HG03558 (cell line): Measurements from ENCODE around the gene BMP10.

ENCODE experiments used
- ATAC-seq: cut with Tn5 transposase; IDR thresholded peaks from one replicate; pipeline ENCODE4 v1.9.1; 2021; ENCODE audit warnings: moderate number of reproducible peaks; ENCODE audit not compliant: unreplicated experiment; ENCODE audit errors: extremely low read depth

BMP10 gene

DNA sequence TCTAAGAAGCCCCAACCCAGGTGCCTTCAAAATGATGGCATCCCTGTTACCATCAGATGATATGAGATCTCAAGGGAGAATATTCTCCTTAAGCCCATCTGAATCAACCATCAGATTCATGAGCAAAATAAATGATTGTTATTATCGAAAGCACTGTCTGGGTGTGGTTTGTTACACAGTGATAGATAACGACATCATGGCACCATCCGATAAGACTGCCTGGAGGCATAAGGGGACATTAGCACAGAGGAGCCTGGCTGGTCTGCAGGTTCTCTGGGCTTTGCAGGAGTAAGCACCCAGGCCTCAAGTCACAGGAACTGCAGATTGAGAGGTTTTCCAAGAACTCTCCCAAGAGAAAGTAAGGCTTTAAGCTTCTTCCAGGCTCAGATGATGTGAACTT lies 15.6 kb downstream of the BMP10 start:
- ATAC-seq: no peak

DNA sequence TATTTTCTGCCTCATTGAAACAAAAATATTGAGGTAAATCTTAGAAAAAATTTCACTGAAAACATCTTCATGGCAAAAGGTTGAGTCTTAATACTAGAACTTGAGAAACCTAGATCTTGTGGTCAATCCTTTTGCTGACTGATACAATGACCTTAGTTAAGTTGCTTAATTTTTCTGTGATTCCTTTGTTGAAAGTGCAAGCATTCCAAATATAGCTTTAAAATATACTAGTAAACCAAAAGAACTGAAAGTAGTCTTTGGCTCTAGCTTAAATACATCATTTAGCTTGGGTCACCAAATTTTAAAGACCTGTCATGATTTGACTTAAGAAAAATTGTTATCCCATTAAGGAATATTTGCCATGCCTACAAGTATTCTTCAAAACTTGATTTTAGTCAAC lies 16.7 kb downstream of the BMP10 start:
- no peak for ATAC-seq

DNA sequence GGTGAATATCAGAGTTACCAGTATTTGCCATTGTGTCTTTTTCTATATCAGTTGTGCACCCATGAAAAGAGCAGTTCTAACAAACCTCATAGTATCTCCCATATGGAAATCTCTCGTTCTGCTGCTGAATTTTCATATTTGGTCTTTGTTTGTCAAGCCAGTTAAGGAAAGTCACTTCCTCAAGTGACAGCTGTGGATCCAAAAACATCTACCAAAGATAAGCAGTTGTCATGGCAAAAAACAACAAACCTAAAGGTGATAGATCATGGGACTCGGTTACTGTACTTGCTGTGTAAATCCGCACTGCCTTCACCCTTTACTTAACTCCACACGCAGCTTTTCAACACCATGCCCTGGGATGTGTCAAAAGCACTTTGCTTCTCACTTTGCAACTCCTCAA lies 17.3 kb downstream of the BMP10 start:
- no peak for ATAC-seq

DNA sequence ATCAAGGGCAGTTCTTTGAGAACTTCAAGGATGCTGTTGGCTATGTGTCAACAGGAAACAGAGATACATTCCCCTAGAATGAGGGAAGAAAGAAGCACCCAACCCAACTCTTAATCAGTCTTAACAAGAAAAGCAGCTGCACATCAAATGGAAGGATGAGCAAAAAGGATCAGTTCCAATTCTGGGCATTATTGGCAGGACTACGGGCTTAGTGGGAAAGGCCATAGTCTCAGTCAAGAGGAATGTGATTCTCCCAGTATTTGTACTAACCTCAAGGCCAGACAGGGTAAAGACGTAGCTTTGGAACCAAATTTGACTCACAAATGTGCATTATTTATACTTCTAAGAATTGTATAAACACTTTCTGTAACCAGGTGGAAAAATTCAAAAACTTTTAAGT lies 18.2 kb downstream of the BMP10 start:
- ATAC-seq: no peak

DNA sequence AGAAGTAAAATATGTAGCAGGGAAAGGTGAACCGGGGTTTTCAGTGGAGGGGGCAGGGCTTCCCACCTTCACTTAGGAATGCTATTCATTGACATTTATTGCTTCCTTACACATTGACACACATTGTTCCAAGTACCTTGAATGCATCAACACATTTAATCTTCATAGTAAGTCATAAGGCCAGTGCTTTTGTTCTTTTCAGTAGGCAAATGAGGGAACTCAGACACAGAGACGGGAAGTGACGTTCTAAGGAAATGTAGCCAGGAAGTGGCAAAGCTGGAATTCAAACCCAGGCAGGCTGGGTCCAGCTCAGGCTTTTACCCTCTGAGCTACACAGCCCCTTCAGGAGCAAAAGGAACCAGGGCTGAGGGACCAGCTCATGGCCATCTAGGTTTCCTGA lies 20.7 kb downstream of the BMP10 start:
- ATAC-seq: no peak

DNA sequence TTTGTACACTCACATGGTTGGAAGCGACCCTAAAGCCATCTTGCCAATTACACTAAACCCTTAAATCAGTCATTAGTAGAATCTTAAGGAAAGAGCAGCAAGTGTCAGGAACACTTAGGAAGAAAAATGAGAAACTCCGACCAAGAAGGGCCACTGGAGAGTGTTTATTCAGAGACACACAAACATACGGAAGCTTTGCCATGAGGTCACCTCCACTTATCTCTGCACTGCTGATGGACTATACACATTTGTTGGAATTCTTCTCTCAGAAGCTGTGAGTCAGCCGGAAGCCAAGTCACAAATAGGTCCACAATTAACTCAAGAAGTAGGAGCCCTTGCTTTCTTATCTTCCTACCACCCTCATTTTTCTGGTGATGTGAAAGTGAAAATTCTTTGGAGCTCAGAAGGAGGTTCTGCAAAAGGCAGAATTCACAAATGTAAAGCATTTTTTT lies 21.6 kb downstream of the BMP10 start:
- no peak for ATAC-seq

DNA sequence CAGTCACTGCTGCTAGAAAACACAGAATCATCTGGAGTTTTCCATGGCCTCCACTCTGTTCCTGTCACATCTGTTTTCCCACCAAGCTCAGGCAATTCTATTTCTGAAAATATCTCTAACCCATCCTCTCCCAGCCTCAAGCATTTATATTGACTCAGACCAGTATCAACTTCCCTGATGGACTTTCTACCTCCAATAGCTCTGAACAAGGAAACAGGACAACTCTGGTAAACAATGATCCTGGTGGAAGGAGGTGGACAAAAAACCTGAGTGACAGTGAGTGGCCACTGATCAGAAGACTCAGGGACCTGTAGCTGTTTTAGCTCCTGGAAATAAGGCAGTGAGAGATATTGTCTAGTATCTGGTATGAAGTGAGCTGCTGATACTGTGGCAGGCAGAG lies 23.4 kb downstream of the BMP10 start:
- no peak for ATAC-seq

DNA sequence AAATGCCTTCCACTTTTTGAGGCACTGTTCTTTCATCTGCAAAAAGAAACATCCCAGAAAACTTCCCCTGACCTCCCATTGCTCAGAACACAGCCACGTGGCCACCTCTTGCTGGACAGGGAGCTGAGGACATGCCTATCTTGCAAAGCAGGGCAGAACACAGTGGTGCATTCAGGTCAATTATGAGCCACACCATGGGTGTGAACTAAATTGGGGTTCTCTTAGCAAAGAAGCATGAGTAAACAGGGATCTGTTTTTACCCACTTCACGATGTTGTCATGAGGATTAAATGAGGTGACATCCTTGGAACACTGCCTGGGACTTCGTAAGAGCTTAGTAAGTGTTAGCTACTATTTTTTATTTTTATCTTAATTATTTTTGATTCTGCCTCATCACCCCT lies 25.1 kb downstream of the BMP10 start:
- no peak for ATAC-seq

DNA sequence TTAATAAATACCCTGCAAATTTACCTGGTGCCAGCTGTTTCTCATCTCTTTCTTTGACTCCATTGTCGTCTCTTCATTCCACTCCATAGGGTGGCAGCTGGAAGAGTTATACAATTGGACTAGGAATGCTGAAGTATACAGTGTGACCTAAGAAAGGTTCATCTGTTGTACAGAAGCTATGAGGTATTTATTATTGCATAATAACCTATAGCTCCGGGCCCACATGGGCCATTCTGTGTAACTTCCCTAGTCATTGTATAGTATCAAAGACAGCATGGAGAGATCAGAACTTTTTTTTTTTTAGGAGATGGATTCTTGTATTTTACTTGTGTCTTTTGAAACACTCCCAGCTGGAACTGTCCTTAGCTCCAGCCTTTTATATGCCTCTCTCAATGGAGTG lies 26.2 kb downstream of the BMP10 start:
- no peak for ATAC-seq

DNA sequence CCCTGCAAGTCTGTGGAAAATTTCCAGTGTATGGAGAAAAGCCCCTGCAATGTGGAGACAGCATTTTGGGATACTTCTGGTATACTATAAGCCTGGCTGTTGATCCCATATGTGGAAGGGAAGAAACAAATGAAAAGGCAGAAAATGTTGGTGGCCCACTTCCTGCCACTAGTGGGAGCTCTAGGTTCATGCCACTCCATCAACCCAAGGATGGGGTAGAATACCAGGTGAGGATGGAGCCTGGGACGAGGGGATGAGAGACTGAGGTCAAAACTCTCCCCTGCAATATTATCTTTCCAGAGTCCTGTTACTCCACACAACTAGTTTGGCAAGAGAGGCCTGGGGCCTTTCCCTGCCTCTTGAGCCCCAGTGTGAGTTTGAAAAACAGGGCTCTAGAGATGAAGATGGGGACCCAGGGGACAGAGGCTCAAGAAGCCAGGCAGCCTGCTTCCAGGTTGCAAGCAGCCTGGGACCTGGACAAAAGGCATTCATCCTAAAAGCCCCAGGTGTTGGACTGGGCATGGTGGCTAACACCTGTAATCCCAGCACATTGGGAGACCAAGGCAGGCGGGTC lies 31.9 kb downstream of the BMP10 start:
- no peak for ATAC-seq

DNA sequence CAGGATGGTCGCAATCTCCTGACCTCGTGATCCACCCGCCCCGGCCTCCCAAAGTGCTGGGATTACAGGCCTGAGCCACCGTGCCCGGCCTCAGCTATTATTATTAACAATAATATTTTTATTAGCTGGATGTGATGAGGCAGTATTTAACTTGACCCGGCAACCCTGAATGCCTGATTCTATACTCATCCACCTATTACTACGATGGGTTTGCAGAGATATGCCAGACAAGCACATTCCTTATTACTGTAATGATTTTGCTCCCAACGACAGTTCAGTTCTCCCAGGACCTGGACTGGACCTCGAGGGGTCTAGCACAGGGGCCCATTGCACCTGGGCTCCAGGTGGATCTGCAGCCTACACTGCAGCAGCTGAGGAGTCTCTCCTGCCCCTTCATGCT lies 32.6 kb downstream of the BMP10 start:
- no peak for ATAC-seq

DNA sequence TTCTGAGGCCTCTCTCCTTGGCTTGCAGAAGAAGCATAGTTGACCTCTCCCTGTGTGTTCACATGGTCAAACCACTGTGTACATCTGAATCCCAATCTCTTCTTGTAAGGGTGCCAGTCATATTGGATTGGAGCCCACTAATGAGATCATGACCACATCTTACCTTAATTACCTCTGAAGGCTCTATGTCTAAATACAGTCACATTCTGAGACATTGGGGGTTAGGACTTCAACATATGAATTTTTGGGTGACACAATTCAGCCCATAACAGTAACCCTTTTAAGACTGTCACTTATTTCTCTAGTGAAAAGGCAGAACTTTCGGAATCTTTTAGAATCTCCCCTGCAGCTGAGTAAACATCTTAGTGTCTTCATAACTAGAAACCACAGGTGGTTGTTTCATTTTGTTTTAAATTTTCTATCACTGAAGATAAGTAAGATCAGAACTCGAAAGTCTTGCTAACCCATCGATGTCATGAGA lies 33.3 kb downstream of the BMP10 start:
- ATAC-seq: peak; percentile 69

DNA sequence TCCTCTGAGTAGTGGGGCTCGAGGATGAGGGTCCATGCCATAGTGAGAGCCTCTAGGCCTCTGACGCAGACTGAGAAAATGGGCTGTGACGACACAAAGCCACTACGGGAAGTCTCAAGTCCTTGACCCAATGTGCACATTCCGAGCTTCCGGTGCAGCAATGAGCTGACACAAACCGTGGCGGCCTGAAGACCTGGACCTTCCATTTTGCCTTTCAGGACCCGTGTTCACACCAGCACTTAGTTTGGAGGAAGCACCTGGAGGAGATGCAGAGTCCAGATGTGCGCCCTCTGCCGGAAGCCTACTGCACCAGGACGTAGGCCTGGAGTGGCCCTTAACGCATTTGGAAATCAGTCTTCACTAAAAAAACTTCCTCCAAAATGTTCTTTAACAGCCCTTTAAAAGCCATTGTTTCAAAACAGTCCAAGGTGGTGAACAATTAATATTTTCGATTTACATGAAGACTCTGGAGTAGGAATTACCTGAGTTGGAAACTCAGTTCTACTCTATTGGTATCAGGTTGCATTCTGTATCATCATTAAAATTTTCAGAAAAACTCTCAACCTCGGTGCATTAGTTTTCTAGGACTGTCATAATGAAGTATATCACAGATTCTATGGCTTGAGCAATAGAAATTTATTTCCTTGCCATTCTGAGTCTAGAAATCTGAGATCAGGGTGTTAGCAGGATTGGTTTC lies 33.9 kb downstream of the BMP10 start:
- no peak for ATAC-seq

DNA sequence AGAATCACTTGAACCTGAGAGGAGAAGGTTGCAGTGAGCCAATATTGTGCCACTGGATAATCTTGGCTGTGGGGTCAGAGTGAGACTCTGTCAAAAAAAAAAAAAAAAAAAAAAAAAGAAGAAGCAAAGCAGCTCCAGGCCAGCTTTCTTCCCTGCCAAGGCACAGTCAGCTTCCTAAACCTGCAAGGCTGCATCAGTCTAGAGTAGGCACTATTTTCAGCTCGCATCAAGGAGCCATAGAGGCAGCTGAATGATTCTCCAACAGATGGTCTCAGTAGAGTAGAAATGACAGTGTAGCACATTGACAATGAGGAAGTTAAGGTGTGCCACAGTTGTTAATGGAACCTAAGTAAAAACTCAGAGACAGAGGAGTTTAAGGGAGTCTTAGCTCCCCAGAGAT lies 35.6 kb downstream of the BMP10 start:
- no peak for ATAC-seq

DNA sequence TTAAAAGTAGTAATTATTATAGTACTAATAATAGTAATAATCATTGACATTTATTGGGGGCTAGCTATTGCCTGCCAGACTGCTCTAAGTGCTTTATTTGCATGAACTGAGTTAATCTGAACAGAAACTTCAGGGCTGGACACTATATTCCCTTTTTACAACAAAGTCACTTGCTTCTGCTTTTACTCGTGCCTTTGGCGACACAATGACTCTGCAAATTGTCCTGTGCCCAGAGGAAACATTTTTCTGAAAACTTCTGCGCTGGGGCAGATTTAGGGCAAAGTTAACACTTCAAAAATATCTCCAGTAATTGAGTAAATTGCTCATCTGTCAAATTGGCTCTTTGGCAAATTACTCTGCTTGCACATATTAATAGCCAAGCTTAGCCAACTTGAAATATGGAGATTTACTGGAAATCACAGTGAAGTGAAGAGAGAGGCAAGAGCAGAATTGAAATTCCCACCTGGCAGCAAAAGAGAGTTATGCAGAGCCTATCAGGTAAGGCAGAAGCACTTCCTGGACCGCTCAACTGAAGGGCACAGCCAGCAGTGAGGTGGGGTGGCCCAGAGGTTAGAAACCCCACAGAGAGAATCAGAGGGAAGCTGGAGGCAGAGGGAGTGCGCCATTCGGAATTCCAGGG lies 36.3 kb downstream of the BMP10 start:
- no peak for ATAC-seq

DNA sequence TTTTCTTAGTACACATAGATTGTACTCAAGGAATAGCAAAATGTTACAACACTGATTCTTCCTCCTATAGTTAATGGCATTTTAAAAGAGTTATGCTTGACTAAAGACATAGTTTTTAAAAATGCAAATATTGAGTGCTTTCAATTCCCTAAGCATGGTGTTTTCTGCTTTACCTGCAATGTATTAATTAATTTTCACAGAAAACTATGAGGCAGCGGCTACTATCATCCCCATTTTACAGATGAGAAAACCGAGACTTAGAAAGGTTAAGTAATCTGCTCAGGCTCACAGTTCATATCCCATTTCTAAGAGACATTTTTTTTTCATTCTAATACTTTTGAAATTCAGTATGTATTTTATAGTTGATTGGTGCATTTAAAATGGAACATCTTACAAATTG lies 38.0 kb downstream of the BMP10 start:
- ATAC-seq: no peak

DNA sequence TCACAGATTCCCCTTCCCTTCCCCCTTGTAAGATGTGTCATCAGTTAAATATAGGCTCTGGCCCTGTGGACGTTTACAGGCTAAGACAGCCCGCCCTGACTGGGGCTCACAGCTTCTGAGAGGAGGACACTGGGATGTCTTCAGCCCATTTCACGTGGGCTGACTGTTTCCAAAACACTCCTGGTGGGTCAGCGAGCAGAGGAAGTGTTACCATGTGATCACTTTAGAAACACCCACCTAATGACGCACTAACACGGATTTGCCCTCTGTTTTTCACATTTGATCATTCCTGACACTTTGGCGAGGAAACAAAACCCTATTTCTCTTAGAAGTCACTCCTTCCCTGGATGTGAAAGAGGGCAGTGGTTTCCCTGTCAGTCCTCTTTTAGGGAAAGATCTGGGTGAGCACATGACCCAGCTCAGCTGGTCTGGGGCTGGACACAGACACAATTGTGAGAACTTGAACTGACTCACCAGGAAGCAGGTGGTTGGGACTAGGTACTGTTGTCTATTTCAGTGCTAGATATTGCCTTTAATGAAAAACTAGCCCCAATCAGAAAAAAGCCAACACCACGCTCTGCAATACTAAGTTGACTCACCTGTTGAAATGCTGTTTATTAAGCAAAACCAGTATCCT lies 38.8 kb downstream of the BMP10 start:
- peak; percentile 62 for ATAC-seq

DNA sequence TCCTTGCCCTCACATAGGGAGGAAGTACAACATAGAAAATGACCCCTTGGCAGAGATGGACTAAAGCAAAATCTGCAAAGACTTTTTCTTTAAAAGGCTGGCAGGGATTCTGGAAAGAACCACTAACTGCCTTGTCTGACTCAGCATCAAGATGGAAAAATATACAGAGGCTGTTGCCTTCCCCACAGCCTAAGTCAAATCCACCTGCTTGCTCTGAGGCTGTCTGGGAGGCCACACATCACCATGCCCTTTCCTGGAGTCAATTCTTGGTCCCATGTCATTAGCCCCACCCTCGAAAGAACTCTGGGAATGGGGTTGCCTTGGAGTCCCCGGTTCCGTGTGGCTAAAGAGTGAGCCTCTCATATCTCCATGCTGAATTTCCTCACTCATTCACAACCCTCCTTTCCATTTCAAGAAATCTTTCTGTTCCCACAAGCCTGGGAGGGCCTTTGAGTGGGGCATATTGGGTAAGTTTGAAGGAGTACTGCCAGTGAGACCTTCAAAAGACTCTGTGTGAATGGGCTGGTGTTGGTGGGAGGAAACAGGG lies 39.4 kb downstream of the BMP10 start:
- ATAC-seq: no peak

DNA sequence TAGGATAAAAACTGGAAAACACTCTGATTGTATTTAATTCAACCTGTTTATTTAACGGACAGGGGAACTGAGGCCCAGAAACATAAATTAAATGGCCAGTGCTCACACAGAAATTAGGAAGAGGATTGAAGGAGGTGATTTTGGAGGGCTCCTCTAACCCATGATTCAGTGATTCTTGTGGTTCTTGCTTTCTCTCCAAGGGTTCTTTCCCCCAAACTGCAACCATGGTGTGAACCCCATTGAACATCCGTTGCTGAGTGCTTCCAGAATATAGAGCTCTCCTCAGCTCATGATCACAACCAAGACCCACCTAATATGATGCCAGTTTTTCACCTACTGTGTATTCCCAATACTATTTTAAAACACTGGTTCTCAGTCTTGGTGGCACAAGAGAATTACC lies 41.4 kb downstream of the BMP10 start:
- no peak for ATAC-seq

DNA sequence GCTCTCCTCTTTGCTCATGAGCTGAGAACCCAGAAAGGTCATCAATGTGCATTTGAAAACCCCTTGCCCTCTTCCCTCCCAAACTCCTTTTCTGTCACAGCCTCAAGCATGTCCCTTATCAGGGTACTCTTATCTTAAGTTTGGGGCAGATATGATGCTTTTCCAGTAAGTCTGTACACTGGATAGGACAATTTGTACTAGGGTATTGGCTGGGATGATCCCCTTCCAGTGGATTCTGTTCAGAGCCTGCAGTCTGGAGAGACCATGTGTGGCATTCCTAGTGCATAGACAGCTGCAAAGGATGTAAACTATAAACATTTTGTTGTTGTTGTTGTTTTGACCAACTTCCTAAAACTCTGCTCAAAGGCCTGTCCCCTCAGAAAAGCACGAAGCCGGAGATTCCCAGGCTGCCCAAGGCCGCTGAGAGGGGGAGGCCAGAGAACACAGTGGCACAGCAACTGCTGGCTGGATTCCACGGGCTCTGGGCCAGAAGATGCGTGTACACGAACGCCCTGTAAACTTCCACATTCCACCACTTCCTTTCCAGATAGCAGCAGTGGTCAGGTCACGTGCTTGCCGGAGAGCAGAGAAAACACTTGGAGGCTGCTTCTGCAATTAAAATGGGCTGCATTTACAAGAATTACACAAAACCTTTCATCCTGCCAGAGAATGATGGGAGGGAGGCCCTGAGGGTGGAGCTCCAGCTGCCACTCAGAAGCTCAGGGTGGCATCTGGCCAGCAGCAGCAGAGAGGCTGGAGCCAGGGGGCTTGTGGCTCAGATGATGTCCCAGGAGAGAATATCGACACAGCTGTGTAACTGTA lies 42.1 kb downstream of the BMP10 start:
- no peak for ATAC-seq
